H9 (cell line): ENCODE data around the gene DPCD. TPM values are rescaled to one million over a fixed set of nuclear protein-coding genes. Genes with fewer than 3 reads are reported as not detected.

Experiments
- DNase-seq: peaks from one replicate; pipeline ENCODE4 v3.0.0-alpha.2; 2017
- H2AFZ ChIP-seq: one replicate; pipeline ENCODE4 v1.6.1; 2013; ENCODE audit warnings: mild to moderate bottlenecking, low read length, control low read depth, moderate library complexity
- H2AK5ac ChIP-seq: 2 replicates; pipeline ENCODE4 v1.6.1; 2013; ENCODE audit warnings: low read length, control low read depth, mixed read lengths; ENCODE audit not compliant: insufficient read length
- H2BK120ac ChIP-seq: one replicate; pipeline ENCODE4 v1.6.1; 2013; ENCODE audit warnings: low read depth, mild to moderate bottlenecking, low read length, control low read depth, inconsistent platforms; ENCODE audit not compliant: poor library complexity, severe bottlenecking
- H2BK12ac ChIP-seq: 2 replicates; pipeline ENCODE4 v1.6.1; 2013; ENCODE audit warnings: low read length, control low read depth, mixed read lengths, low read depth; ENCODE audit not compliant: insufficient read length
- H2BK15ac ChIP-seq: 2 replicates; pipeline ENCODE4 v1.6.1; 2013; ENCODE audit warnings: low read depth, low read length, control low read depth
- H2BK20ac ChIP-seq: one replicate; pipeline ENCODE4 v1.6.1; 2013; ENCODE audit warnings: low read depth, mild to moderate bottlenecking, low read length, control low read depth, inconsistent platforms; ENCODE audit not compliant: poor library complexity, severe bottlenecking
- H2BK5ac ChIP-seq: 2 replicates; pipeline ENCODE4 v1.6.1; 2013; ENCODE audit warnings: low read length, control low read depth, mixed read lengths; ENCODE audit not compliant: insufficient read length
- H3K14ac ChIP-seq: 2 replicates; pipeline ENCODE4 v1.6.1; 2013; ENCODE audit warnings: low read length, control low read depth; ENCODE audit not compliant: insufficient read depth
- H3K18ac ChIP-seq: 2 replicates; pipeline ENCODE4 v1.6.1; 2013; ENCODE audit warnings: low read depth, mild to moderate bottlenecking, mixed read lengths, low read length, control low read depth; ENCODE audit not compliant: insufficient read length
- H3K23ac ChIP-seq: 2 replicates; pipeline ENCODE4 v1.6.1; 2013; ENCODE audit warnings: low read length, control low read depth, mixed read lengths, low read depth; ENCODE audit not compliant: insufficient read length
- H3K23me2 ChIP-seq: 2 replicates; pipeline ENCODE4 v1.6.1; 2013; ENCODE audit warnings: low read depth, mild to moderate bottlenecking, mixed read lengths, low read length, control low read depth; ENCODE audit not compliant: insufficient read length, poor library complexity, severe bottlenecking
- H3K27ac ChIP-seq: 2 replicates; pipeline ENCODE4 v1.5.1; 2013; ENCODE audit warnings: low read length, control low read depth, mixed read lengths, low read depth; ENCODE audit not compliant: insufficient read length
- H3K27me3 ChIP-seq: 2 replicates; pipeline ENCODE4 v1.6.1; 2013; ENCODE audit warnings: low read length, control low read depth, inconsistent platforms; ENCODE audit not compliant: insufficient read depth
- H3K4ac ChIP-seq: 2 replicates; pipeline ENCODE4 v1.6.1; 2013; ENCODE audit warnings: low read depth, mild to moderate bottlenecking, control low read depth, inconsistent platforms, low read length, moderate library complexity
- H3K4me1 ChIP-seq: 2 replicates; pipeline ENCODE4 v1.6.1; 2013; ENCODE audit warnings: low read length, control low read depth, inconsistent platforms; ENCODE audit not compliant: insufficient read depth
- H3K4me2 ChIP-seq: 2 replicates; pipeline ENCODE4 v1.6.1; 2013; ENCODE audit warnings: low read length, control low read depth, mixed read lengths; ENCODE audit not compliant: insufficient read length, insufficient read depth
- H3K56ac ChIP-seq: 2 replicates; pipeline ENCODE4 v1.6.1; 2013; ENCODE audit warnings: low read depth, mild to moderate bottlenecking, mixed read lengths, low read length, control low read depth; ENCODE audit not compliant: insufficient read length
- H3K79me1 ChIP-seq: 2 replicates; pipeline ENCODE4 v1.6.1; 2013; ENCODE audit warnings: low read depth, mild to moderate bottlenecking, moderate library complexity, low read length, control low read depth, inconsistent platforms; ENCODE audit not compliant: insufficient read depth, poor library complexity, severe bottlenecking
- H3K79me2 ChIP-seq: 2 replicates; pipeline ENCODE4 v1.6.1; 2013; ENCODE audit warnings: low read length, control low read depth, inconsistent platforms; ENCODE audit not compliant: insufficient read depth
- H3K9ac ChIP-seq: 2 replicates; pipeline ENCODE4 v1.6.1; 2013; ENCODE audit warnings: low read length, control low read depth, mixed read lengths; ENCODE audit not compliant: insufficient read length; ENCODE audit errors: extremely low read depth
- H3K9me3 ChIP-seq: one replicate; pipeline ENCODE4 v1.6.1; 2013; ENCODE audit warnings: low read depth, low read length, inconsistent platforms; ENCODE audit not compliant: control insufficient read depth
- H3T11ph ChIP-seq: one replicate; pipeline ENCODE4 v1.6.1; 2013; ENCODE audit warnings: mild to moderate bottlenecking, low read length, control low read depth, inconsistent platforms
- H4K20me1 ChIP-seq: one replicate; pipeline ENCODE4 v1.6.1; 2013; ENCODE audit not compliant: control insufficient read depth, insufficient read length, insufficient read depth
- H4K5ac ChIP-seq: 2 replicates; pipeline ENCODE4 v1.6.1; 2013; ENCODE audit warnings: low read depth, mild to moderate bottlenecking, mixed read lengths, low read length, control low read depth; ENCODE audit not compliant: insufficient read length
- H4K8ac ChIP-seq: replicated peaks from 2 replicates; pipeline ENCODE4 v1.6.1; 2013; ENCODE audit warnings: low read length, control low read depth, mixed read lengths, low read depth; ENCODE audit not compliant: insufficient read length
- H4K91ac ChIP-seq: 2 replicates; pipeline ENCODE4 v1.6.1; 2013; ENCODE audit warnings: low read depth, mild to moderate bottlenecking, moderate library complexity, mixed read lengths, low read length, control low read depth; ENCODE audit not compliant: insufficient read length
- H3K27ac Mint-ChIP-seq, 3 experiments: 2 replicates in 2 of 3; 3 replicates in 1 of 3; pipeline ENCODE4 v1.8.0; 2020 to 2021; ENCODE audit warnings: mixed read lengths in 3 of 3, mild to moderate bottlenecking in 1 of 3, moderate library complexity in 1 of 3
- H3K27me3 Mint-ChIP-seq: 2 replicates; pipeline ENCODE4 v1.8.0; 2021; ENCODE audit warnings: low read depth, mild to moderate bottlenecking, moderate library complexity, mixed read lengths
- H3K36me3 Mint-ChIP-seq, 3 experiments: 2 replicates in 2 of 3; 3 replicates in 1 of 3; pipeline ENCODE4 v1.8.0; 2020 to 2021; ENCODE audit warnings: low read depth in 3 of 3, mixed read lengths in 3 of 3; ENCODE audit not compliant: insufficient read depth in 1 of 3
- H3K4me1 Mint-ChIP-seq, 2 experiments: 2 replicates each; pipeline ENCODE4 v1.8.0; 2020; ENCODE audit warnings: mixed read lengths in 2 of 2
- H3K4me3 Mint-ChIP-seq, 2 experiments: 2 replicates in 1 of 2; 3 replicates in 1 of 2; pipeline ENCODE4 v1.8.0; 2020 to 2021; ENCODE audit warnings: mild to moderate bottlenecking in 2 of 2, mixed read lengths in 2 of 2, moderate library complexity in 1 of 2
- H3K9me3 Mint-ChIP-seq, 2 experiments: 2 replicates in 1 of 2; 3 replicates in 1 of 2; pipeline ENCODE4 v1.8.0; 2020; ENCODE audit warnings: mild to moderate bottlenecking in 2 of 2, mixed read lengths in 2 of 2, moderate library complexity in 1 of 2
- WGBS: extraction: QIAGEN DNeasy Blood & Tissue Kit; methylation state at CpG from one replicate; pipeline ENCODE4 v1.1.7; 2013; ENCODE audit warnings: missing lambda C conversion rate, low lambda C conversion rate, mixed read lengths; ENCODE audit not compliant: insufficient read length; ENCODE audit errors: extremely low coverage; 5-methylcytosine and 5-hydroxymethylcytosine counted together
- total RNA-seq: library from RNA; stranded (reverse); gene quantifications from 2 replicates; pipeline ENCODE4 v1.2.1, GENCODE V29; 2021
- TF ChIP-seq, protein P1 (sequence below): fragments of 200-600 bp; sonication (generic); conservative IDR thresholded peaks from 3 replicates; pipeline ENCODE4 v1.8.0; 2021; ENCODE audit warnings: antibody characterized with exemption, mild to moderate bottlenecking

DPCD gene
- total RNA-seq, 1 experiment from 2014 or later: 21.8 TPM

DNA sequence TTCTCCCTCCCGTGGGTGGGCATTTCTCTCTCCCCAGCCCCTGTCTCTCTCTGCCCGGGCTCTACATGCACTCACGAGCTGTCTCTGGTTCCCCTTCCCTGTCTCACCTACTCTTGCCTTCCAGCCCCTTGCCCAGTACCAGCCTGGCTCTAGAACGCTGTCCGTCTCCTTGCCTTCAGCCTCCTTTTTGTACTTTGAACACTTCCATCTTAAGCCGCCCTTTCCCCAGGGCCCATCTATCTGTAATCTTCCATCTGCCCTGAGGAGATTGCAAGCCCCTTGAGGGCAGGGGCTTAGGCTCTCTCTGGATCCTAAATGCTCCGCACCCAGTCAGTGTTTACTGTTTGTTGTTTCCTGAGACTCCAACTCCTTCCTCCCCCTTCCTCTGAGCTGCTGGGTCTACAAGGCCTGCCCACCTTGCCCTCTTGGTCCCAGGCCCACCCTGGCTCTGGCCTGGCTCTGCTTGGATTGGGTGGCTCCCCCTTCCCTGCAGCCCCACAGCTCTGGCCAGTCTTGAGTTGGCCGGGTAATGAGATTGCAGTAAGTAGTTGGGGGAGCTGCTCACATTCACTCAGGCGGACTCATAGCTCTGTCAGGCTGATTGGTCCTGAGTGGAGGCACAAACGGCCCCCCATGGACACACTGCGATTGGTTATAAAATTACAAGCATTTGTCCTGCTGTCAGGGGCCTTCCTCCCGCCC, 28.4 kb upstream of the DPCD start:
- Histone ChIP-seq H2AK5ac (no peak overlapping the region), H3K18ac (no peak overlapping the region), H3K79me1 (no peaks in the 10 kb centered on the region), H2BK15ac (no peak overlapping the region), H3K4me1 (no peaks in the 10 kb centered on the region), H3K27ac (no peak overlapping the region), H3K9me3 (no peaks in the 10 kb centered on the region), H3K9ac (no peak overlapping the region), H3K27me3 (no peaks in the 10 kb centered on the region; the same call in 1 of the 2 replicates), H2BK5ac (no peak overlapping the region), H3K4me2 (no peak overlapping the region), H2BK20ac (no peak overlapping the region), H3K79me2 (no peaks in the 10 kb centered on the region), H3K14ac (no peak overlapping the region; the same call in 1 of the 2 replicates), H3K4ac (no peak overlapping the region), H3K56ac (no peak overlapping the region), H3T11ph (no peak overlapping the region), H2BK120ac (no peak overlapping the region), H4K91ac (no peak overlapping the region), H2BK12ac (no peak overlapping the region), H3K23ac (no peak overlapping the region), H4K5ac (no peak overlapping the region), H4K20me1 (no peaks in the 10 kb centered on the region), H4K8ac (no peak overlapping the region), H3K23me2 (no peaks in the 10 kb centered on the region), H2AFZ (no peak overlapping the region)
- Mint-ChIP-seq H3K36me3 (no peaks in the 10 kb centered on the region), H3K9me3 (no peaks in the 10 kb centered on the region), H3K4me3 (no peak overlapping the region), H3K27ac (no peak overlapping the region), H3K27me3 (peaks cover 20% of the 10 kb centered on the region), H3K4me1 (peaks cover 3 to 11% of the 10 kb centered on the region in 2 experiments; a peak in 3 of 4 replicates)
- no CpG with 5 or more reads among the region's 12 CpGs for WGBS
- peak; percentile 22 for DNase-seq
- TF ChIP-seq, protein P1, sequence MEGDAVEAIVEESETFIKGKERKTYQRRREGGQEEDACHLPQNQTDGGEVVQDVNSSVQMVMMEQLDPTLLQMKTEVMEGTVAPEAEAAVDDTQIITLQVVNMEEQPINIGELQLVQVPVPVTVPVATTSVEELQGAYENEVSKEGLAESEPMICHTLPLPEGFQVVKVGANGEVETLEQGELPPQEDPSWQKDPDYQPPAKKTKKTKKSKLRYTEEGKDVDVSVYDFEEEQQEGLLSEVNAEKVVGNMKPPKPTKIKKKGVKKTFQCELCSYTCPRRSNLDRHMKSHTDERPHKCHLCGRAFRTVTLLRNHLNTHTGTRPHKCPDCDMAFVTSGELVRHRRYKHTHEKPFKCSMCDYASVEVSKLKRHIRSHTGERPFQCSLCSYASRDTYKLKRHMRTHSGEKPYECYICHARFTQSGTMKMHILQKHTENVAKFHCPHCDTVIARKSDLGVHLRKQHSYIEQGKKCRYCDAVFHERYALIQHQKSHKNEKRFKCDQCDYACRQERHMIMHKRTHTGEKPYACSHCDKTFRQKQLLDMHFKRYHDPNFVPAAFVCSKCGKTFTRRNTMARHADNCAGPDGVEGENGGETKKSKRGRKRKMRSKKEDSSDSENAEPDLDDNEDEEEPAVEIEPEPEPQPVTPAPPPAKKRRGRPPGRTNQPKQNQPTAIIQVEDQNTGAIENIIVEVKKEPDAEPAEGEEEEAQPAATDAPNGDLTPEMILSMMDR: no peak
